Naive thymus-derived CD4-positive, alpha-beta T cell (primary cell): ENCODE results near the gene PLA1A. TPM values are rescaled to one million over a fixed set of nuclear protein-coding genes. Genes with fewer than 3 reads are reported as not detected.
A peak's percentile ranks its signal among the peaks of the same experiment; 100 is the strongest.
"Not testable (repeated sequence)": the region's sequence is repeated elsewhere in the genome, so short reads cannot be mapped to it uniquely, and the experiment has no call there.

Source experiments
- ATAC-seq: fragments of 150-1000 bp; cut with Tn5 transposase; 2 replicates; pipeline ENCODE4 v1.10.0; 2021; ENCODE audit warnings: mild to moderate bottlenecking, moderate library complexity
- CTCF ChIA-PET: fragments of 350-600 bp; sonication (Branson Sonifier 250); formaldehyde crosslinking; loops from one replicate; lab custom pipeline; 2021; ENCODE audit warnings: antibody characterized with exemption; lab: Charles Lee
- POLR2A ChIA-PET: fragments of 350-600 bp; sonication (Branson Sonifier 250); formaldehyde crosslinking; loops from one replicate; lab custom pipeline; 2021; ENCODE audit warnings: antibody characterized with exemption, inconsistent platforms; lab: Charles Lee
- DNase-seq, 9 donors: peaks; one replicate each; pipeline versions ENCODE4 v3.0.0 to v3.0.0-alpha.2; 2020 to 2022; ENCODE audit warnings: mixed read lengths in 1 of 9
- H3K27ac ChIP-seq: one replicate; pipeline ENCODE4 v1.7.0; 2013; ENCODE audit warnings: mild to moderate bottlenecking, low read depth, low read length, moderate library complexity
- H3K27me3 ChIP-seq, 2 donors: one replicate each; pipeline ENCODE4 v1.7.0; 2013; ENCODE audit warnings: low read length in 2 of 2, mild to moderate bottlenecking in 2 of 2, moderate library complexity in 2 of 2; ENCODE audit not compliant: control insufficient read depth in 2 of 2, insufficient read depth in 2 of 2
- H3K36me3 ChIP-seq, 3 experiments: 1 replicate in 2 of 3; 2 replicates in 1 of 3; pipeline ENCODE4 v1.7.0; 2013; ENCODE audit warnings: low read length in 3 of 3, mild to moderate bottlenecking in 3 of 3, moderate library complexity in 1 of 3; ENCODE audit not compliant: insufficient read depth in 3 of 3, control insufficient read depth in 2 of 3
- H3K4me1 ChIP-seq, 2 donors: one replicate each; pipeline ENCODE4 v1.7.0; 2013; ENCODE audit warnings: low read length in 2 of 2, mild to moderate bottlenecking in 2 of 2, moderate library complexity in 1 of 2; ENCODE audit not compliant: control insufficient read depth in 2 of 2, insufficient read depth in 2 of 2
- H3K4me3 ChIP-seq: 2 replicates; pipeline ENCODE4 v1.7.0; 2013; ENCODE audit warnings: mild to moderate bottlenecking, low read length
- H3K9me3 ChIP-seq, 3 experiments: 1 replicate in 2 of 3; 2 replicates in 1 of 3; pipeline ENCODE4 v1.7.0; 2013; ENCODE audit warnings: low read length in 3 of 3; ENCODE audit not compliant: control insufficient read depth in 2 of 3
- H3K27ac Mint-ChIP-seq, 9 donors: one replicate each; pipeline ENCODE4 v1.8.0; 2020 to 2022; ENCODE audit warnings: mixed read lengths in 9 of 9, mild to moderate bottlenecking in 8 of 9, moderate library complexity in 5 of 9, inconsistent platforms in 2 of 9
- H3K27me3 Mint-ChIP-seq, 5 donors: one replicate each; pipeline ENCODE4 v1.8.0; 2021 to 2022; ENCODE audit warnings: mixed read lengths in 5 of 5, mild to moderate bottlenecking in 1 of 5
- H3K36me3 Mint-ChIP-seq, 5 donors: one replicate each; pipeline ENCODE4 v1.8.0; 2020 to 2022; ENCODE audit warnings: mixed read lengths in 5 of 5, mild to moderate bottlenecking in 3 of 5, inconsistent platforms in 1 of 5
- H3K4me1 Mint-ChIP-seq, 7 donors: one replicate each; pipeline ENCODE4 v1.8.0; 2020 to 2022; ENCODE audit warnings: mixed read lengths in 7 of 7, mild to moderate bottlenecking in 3 of 7, inconsistent platforms in 1 of 7
- H3K4me3 Mint-ChIP-seq, 10 donors: one replicate each; pipeline ENCODE4 v1.8.0; 2020 to 2022; ENCODE audit warnings: mild to moderate bottlenecking in 10 of 10, mixed read lengths in 10 of 10, moderate library complexity in 6 of 10, inconsistent platforms in 2 of 10
- H3K9me3 Mint-ChIP-seq, 11 donors: one replicate each; pipeline ENCODE4 v1.8.0; 2020 to 2022; ENCODE audit warnings: mixed read lengths in 11 of 11, mild to moderate bottlenecking in 4 of 11, inconsistent platforms in 1 of 11, moderate library complexity in 1 of 11
- intact Hi-C, 2 donors: fragments of 100-400 bp; cut with micrococcal nuclease; formaldehyde crosslinking; loops; one replicate each; pipeline ENCODE4 v1.15.1; 2023
- polyA plus RNA-seq, 2 donors: library from polyadenylated mRNA; unstranded; fragments of 300-500 nt; fragmentation: Illumina TruSeq; gene quantifications; one replicate each; pipeline ENCODE4 v1.2.3, GENCODE V29; 2021
- total RNA-seq, 6 experiments: library from RNA in 5 of 6; stranded (reverse) in 5 of 6; gene quantifications; 1 replicate in 5 of 6; 2 replicates in 1 of 6; pipeline ENCODE4 v1.2.3 and lab custom pipeline; 2021 to 2026

The PLA1A gene
- total and polyA plus RNA-seq, 7 experiments from 2014 or later, result 0.73 TPM; not detected in 6

DNA sequence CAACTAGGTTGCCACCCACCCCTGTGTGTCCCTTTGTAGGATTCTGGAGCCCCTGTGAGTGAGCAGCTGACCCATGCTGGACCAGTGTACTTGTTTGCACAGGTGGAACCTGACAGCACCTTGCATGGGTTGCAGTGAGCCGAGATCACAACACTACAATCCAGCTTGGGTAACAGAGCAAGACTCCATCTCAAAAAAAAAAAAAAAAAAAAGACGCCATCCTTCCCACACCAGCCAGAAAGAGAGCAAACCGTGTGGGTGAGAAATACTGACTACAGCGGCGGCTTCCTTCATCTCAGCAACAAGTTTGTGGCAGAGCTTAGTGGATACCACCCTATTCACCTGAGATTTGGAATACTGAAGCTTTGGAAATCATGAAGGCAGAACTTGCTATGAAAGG is 37.5 kb upstream of the PLA1A start:
- H3K4me3 ChIP-seq, result no peak overlapping the region
- Mint-ChIP-seq H3K27me3 (peaks cover 0 to 5% (median 0%) of the 10 kb centered on the region in 5 donors), H3K36me3 (peaks cover 0 to 28% (median 0%) of the 10 kb centered on the region in 5 donors), H3K27ac (peak overlapping the region in 1 of 9 donors; percentile 49), H3K9me3 (peaks cover 0 to 3% (median 0%) of the 10 kb centered on the region in 11 donors), H3K4me1 (peaks cover 0 to 57% (median 7%) of the 10 kb centered on the region in 7 donors), H3K4me3 (no peak overlapping the region)
- no peaks in the 10 kb centered on the region for H3K9me3 ChIP-seq
- POLR2A ChIA-PET, result no interaction called here
- H3K27ac ChIP-seq, result no peak overlapping the region
- H3K27me3 ChIP-seq, result no peaks in the 10 kb centered on the region
- H3K4me1 ChIP-seq, result peaks cover 0 to 6% of the 10 kb centered on the region in 2 donors
- H3K36me3 ChIP-seq, result no peaks in the 10 kb centered on the region
- intact Hi-C loops, result no loop called here
- CTCF ChIA-PET, result no interaction called here
- ATAC-seq (no peak), DNase-seq (no peak)

GRCh38 chr3:119562307-119562961 is 35.3 kb upstream of the PLA1A start:
- Mint-ChIP-seq H3K9me3 (peaks cover 0 to 4% (median 0%) of the 10 kb centered on the region in 11 donors), H3K27me3 (peaks cover 0 to 11% (median 0%) of the 10 kb centered on the region in 5 donors), H3K27ac (peak overlapping the region in 1 of 9 donors; percentile 88), H3K36me3 (peaks cover 0 to 12% (median 0%) of the 10 kb centered on the region in 5 donors), H3K4me3 (peak overlapping the region in 1 of 10 donors; percentile 51), H3K4me1 (peaks cover 0 to 38% (median 5%) of the 10 kb centered on the region in 7 donors)
- CTCF ChIA-PET, result no interaction called here
- H3K36me3 ChIP-seq, result no peaks in the 10 kb centered on the region
- H3K27me3 ChIP-seq, result no peaks in the 10 kb centered on the region
- H3K27ac ChIP-seq, result no peak overlapping the region
- intact Hi-C loops, result loop anchor here in 1 of 2 donors (1.0 kb wide), 2 partner anchors 77 to 99 kb away; partner anchors contain the start of gene TMEM39A
- peak in 2 of 9 donors; percentile 9 to 55 for DNase-seq
- POLR2A ChIA-PET, result interaction anchor here (0.7 kb wide), 1 partner anchor 10 kb away, joined by 3 read pairs; no protein-coding TSS in a partner anchor
- no peak overlapping the region for H3K4me3 ChIP-seq
- ATAC-seq, result peak; percentile 81
- H3K9me3 ChIP-seq, result no peaks in the 10 kb centered on the region
- peaks cover 0 to 6% of the 10 kb centered on the region in 2 donors for H3K4me1 ChIP-seq

DNA sequence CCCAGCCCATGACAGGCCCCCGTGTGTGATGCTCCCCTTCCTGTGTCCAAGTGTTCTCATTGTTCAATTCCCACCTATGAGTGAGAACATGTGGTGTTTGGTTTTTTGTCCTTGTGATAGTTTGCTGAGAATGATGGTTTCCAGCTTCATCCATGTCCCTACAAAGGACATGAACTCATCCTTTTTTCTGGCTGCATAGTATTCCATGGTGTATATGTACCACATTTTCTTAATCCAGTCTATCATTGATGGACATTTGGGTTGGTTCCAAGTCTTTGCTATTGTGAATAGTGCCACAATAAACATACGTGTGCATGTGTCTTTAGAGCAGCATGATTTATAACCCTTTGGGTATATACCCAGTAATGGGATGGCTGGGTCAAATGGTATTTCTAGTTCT is 34.4 kb upstream of the PLA1A start:
- H3K9me3 ChIP-seq, H3K4me1 ChIP-seq, H3K36me3 ChIP-seq, H3K9me3 Mint-ChIP-seq, H3K4me3 Mint-ChIP-seq, DNase-seq, H3K27ac ChIP-seq, H3K27me3 ChIP-seq, POLR2A ChIA-PET, H3K36me3 Mint-ChIP-seq, intact Hi-C loops, H3K27ac Mint-ChIP-seq, H3K4me3 ChIP-seq, CTCF ChIA-PET, ATAC-seq: not testable (repeated sequence)
- peaks cover 0 to 29% (median 5%) of the 10 kb centered on the region in 7 donors for H3K4me1 Mint-ChIP-seq
- peaks cover 0 to 15% (median 0%) of the 10 kb centered on the region in 5 donors for H3K27me3 Mint-ChIP-seq

DNA sequence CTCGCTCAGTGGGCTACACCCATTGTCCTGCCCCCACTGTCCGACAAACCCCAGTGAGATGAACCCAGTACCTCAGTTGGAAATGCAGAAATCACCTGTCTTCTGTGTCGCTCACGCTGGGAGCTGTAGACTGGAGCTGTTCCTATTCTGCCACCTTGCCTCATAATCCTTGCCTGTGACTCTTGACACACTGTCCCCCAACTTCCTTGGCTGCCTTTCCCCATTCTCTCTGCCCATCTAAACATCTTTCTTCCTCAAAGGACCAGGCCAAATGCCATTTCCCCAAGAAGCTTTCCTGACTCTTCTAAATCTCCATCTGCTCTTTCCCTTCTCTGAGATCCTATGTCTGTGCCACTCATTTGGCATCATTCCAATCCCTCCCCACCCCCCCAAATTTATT is 28.5 kb upstream of the PLA1A start:
- no peak overlapping the region for H3K4me3 ChIP-seq
- peak overlapping the region in 1 of 9 donors; percentile 6 for H3K27ac Mint-ChIP-seq
- H3K4me1 ChIP-seq, result no peaks in the 10 kb centered on the region
- no peaks in the 10 kb centered on the region for H3K36me3 ChIP-seq
- ChIA-PET POLR2A (no interaction called here), CTCF (no interaction called here)
- H3K4me3 Mint-ChIP-seq, result no peak overlapping the region
- ATAC-seq (no peak), DNase-seq (no peak)
- H3K4me1 Mint-ChIP-seq, result peaks cover 0 to 17% (median 0%) of the 10 kb centered on the region in 7 donors
- H3K27me3 ChIP-seq, result no peaks in the 10 kb centered on the region
- no peaks in the 10 kb centered on the region for H3K9me3 ChIP-seq
- peaks cover 6 to 20% (median 13%) of the 10 kb centered on the region in 5 donors for H3K27me3 Mint-ChIP-seq
- H3K9me3 Mint-ChIP-seq, result peaks cover 0 to 4% (median 0%) of the 10 kb centered on the region in 11 donors
- no peak overlapping the region for H3K27ac ChIP-seq
- intact Hi-C loops, result no loop called here
- peaks cover 0 to 4% (median 0%) of the 10 kb centered on the region in 5 donors for H3K36me3 Mint-ChIP-seq

GRCh38 chr3:119570229-119570628 is 27.5 kb upstream of the PLA1A start:
- peaks cover 0 to 4% (median 0%) of the 10 kb centered on the region in 11 donors for H3K9me3 Mint-ChIP-seq
- intact Hi-C loops, result no loop called here
- ATAC-seq, result peak; percentile 88
- Histone ChIP-seq H3K36me3 (no peaks in the 10 kb centered on the region), H3K4me3 (no peak overlapping the region), H3K27me3 (no peaks in the 10 kb centered on the region), H3K27ac (no peak overlapping the region), H3K9me3 (no peaks in the 10 kb centered on the region), H3K4me1 (no peaks in the 10 kb centered on the region)
- DNase-seq, result no peak
- H3K4me1 Mint-ChIP-seq, result peaks cover 0 to 17% (median 0%) of the 10 kb centered on the region in 7 donors
- H3K4me3 Mint-ChIP-seq, result no peak overlapping the region
- H3K36me3 Mint-ChIP-seq, result peaks cover 0 to 4% (median 0%) of the 10 kb centered on the region in 5 donors
- ChIA-PET CTCF (no interaction called here), POLR2A (no interaction called here)
- peaks cover 6 to 20% (median 13%) of the 10 kb centered on the region in 5 donors for H3K27me3 Mint-ChIP-seq
- no peak overlapping the region for H3K27ac Mint-ChIP-seq

DNA sequence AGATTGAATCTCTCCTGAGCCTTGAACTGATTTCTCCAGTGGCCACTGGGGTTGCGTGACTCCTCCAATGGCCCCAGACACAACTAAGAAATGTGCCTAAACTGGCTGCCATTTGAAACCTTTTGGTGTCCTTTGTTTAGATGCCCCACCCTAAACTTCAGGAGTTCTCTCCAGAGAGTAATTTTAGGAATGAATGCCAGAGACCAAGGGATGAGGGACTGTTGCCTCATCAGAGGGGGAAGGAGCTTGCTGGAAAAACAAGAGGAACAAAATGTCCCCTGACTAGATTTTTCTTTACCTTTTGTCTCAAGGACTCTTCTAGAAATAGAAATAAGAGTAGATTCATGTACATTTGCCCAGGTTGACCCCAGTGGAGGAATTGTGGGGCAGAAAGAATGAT is 26.5 kb upstream of the PLA1A start:
- no peak for ATAC-seq
- POLR2A ChIA-PET, result no interaction called here
- CTCF ChIA-PET, result no interaction called here

More for the DNA sequence above, 26.5 kb upstream of the PLA1A start:
- DNase-seq, result no peak
- H3K4me3 ChIP-seq, result no peak overlapping the region
- no peaks in the 10 kb centered on the region for H3K27me3 ChIP-seq
- H3K27me3 Mint-ChIP-seq, result peaks cover 6 to 18% (median 13%) of the 10 kb centered on the region in 5 donors
- H3K27ac ChIP-seq, result no peak overlapping the region
- no peaks in the 10 kb centered on the region for H3K4me1 ChIP-seq
- H3K9me3 ChIP-seq, result no peaks in the 10 kb centered on the region
- H3K4me1 Mint-ChIP-seq, result peaks cover 0 to 17% (median 0%) of the 10 kb centered on the region in 7 donors
- peaks cover 0 to 4% (median 0%) of the 10 kb centered on the region in 11 donors for H3K9me3 Mint-ChIP-seq
- H3K36me3 ChIP-seq, result no peaks in the 10 kb centered on the region
- H3K36me3 Mint-ChIP-seq, result peaks cover 0 to 4% (median 0%) of the 10 kb centered on the region in 5 donors
- no peak overlapping the region for H3K27ac Mint-ChIP-seq
- intact Hi-C loops, result no loop called here
- no peak overlapping the region for H3K4me3 Mint-ChIP-seq
